Natural killer cell (primary cell): Measurements from ENCODE around the gene ILK. TPM values are rescaled to one million over a fixed set of nuclear protein-coding genes. Genes with fewer than 3 reads are reported as not detected.

Source experiments
- ATAC-seq, 3 donors: fragments of 150-1000 bp in 2 of 3; fragments of 200-7000 bp in 1 of 3; cut with Tn5 transposase; 1 replicate in 1 of 3; 2 replicates in 2 of 3; pipeline ENCODE4 v1.10.0; 2021; ENCODE audit warnings: mild to moderate bottlenecking in 2 of 3, moderate library complexity in 2 of 3
- DNase-seq, 2 donors: peaks; one replicate each; pipeline versions ENCODE4 v3.0.0 to v3.0.0-alpha.2; 2013 to 2021; ENCODE audit warnings: mixed read lengths in 1 of 2
- H3K27ac ChIP-seq: one replicate; pipeline ENCODE4 v1.5.1; 2013; ENCODE audit warnings: mild to moderate bottlenecking, low read length
- H3K27me3 ChIP-seq: one replicate; pipeline ENCODE4 v1.6.1; 2013; ENCODE audit warnings: low read length; ENCODE audit not compliant: control insufficient read depth, insufficient read depth
- H3K36me3 ChIP-seq: one replicate; pipeline ENCODE4 v1.6.1; 2013; ENCODE audit warnings: low read length; ENCODE audit not compliant: control insufficient read depth, insufficient read depth
- H3K4me1 ChIP-seq: one replicate; pipeline ENCODE4 v1.6.1; 2013; ENCODE audit warnings: low read length; ENCODE audit not compliant: control insufficient read depth, insufficient read depth
- H3K4me3 ChIP-seq: one replicate; pipeline ENCODE4 v1.5.1; 2013; ENCODE audit warnings: low read length
- H3K9me3 ChIP-seq: one replicate; pipeline ENCODE4 v1.6.1; 2013; ENCODE audit warnings: low read length; ENCODE audit not compliant: control insufficient read depth, insufficient read depth
- H3K27ac Mint-ChIP-seq, 2 donors: one replicate each; pipeline ENCODE4 v1.8.0; 2022; ENCODE audit warnings: mild to moderate bottlenecking in 2 of 2, mixed read lengths in 2 of 2, moderate library complexity in 1 of 2
- H3K27me3 Mint-ChIP-seq, 2 donors: one replicate each; pipeline ENCODE4 v1.8.0; 2022; ENCODE audit warnings: low read depth in 2 of 2, mixed read lengths in 2 of 2
- H3K36me3 Mint-ChIP-seq: one replicate; pipeline ENCODE4 v1.8.0; 2022; ENCODE audit warnings: mixed read lengths
- H3K4me1 Mint-ChIP-seq, 2 donors: one replicate each; pipeline ENCODE4 v1.8.0; 2022; ENCODE audit warnings: mixed read lengths in 2 of 2
- H3K4me3 Mint-ChIP-seq: one replicate; pipeline ENCODE4 v1.8.0; 2022; ENCODE audit warnings: mild to moderate bottlenecking, moderate library complexity, mixed read lengths
- H3K9me3 Mint-ChIP-seq, 2 donors: one replicate each; pipeline ENCODE4 v1.8.0; 2022; ENCODE audit warnings: mixed read lengths in 2 of 2
- CTCF ChIP-seq: fragments of 200-600 bp; IDR thresholded peaks from one replicate; pipeline ENCODE4 v1.8.0; 2022; ENCODE audit warnings: antibody characterized with exemption
- WGBS: methylation state at CpG from one replicate; pipeline ENCODE4 v1.1.7; 2013; ENCODE audit warnings: missing lambda C conversion rate; ENCODE audit not compliant: insufficient coverage; 5-methylcytosine and 5-hydroxymethylcytosine counted together
- intact Hi-C: fragments of 100-400 bp; cut with micrococcal nuclease; formaldehyde crosslinking; loops from one replicate; pipeline ENCODE4 v1.14.2; 2022
- total RNA-seq, 4 donors: library from RNA; stranded (reverse); fragments of 120-200 nt in 1 of 4; gene quantifications; one replicate each; pipeline versions ENCODE4 v1.2.3 to v1.2.4, GENCODE V29; 2013 to 2022

The ILK gene
- total RNA-seq, 3 donors from 2014 or later (not counting 1 experiment from before 2014, with no cell fraction given): 109 to 145 (median 142) TPM

GRCh38 chr11:6618117-6619003 is 14.8 kb downstream of the ILK start:
- WGBS: 4% methylated on average over 15 of the region's 15 CpGs
- Histone ChIP-seq H3K4me1 (peaks cover 26% of the 10 kb centered on the region), H3K9me3 (no peaks in the 10 kb centered on the region), H3K4me3 (peak overlapping the region; percentile 72), H3K27ac (peak overlapping the region; percentile 89), H3K36me3 (peaks cover 24% of the 10 kb centered on the region), H3K27me3 (no peaks in the 10 kb centered on the region)
- Mint-ChIP-seq H3K36me3 (no peaks in the 10 kb centered on the region), H3K4me1 (peaks cover 0 to 8% of the 10 kb centered on the region in 2 donors), H3K27ac (no peak overlapping the region), H3K27me3 (no peaks in the 10 kb centered on the region), H3K4me3 (no peak overlapping the region), H3K9me3 (no peaks in the 10 kb centered on the region)
- DNase-seq (peak; percentile 65 to 82), ATAC-seq (peak; percentile 58 to 76 (median 64))
- intact Hi-C loops: loop anchor here (1.0 to 10.0 kb wide), 4 partner anchors 15 to 224 kb away; partner anchors contain the start of genes ILK, MRPL17, RRP8 and SMPD1
- TF ChIP-seq CTCF: no peak

GRCh38 chr11:6619004-6619745 is 15.6 kb downstream of the ILK start, which contains the start of gene TPP1:
TPP1 (minus strand) TSS chr11:6619422; CDS start chr11:6619400, 22 bp downstream.
- peak within 1 kb of the TSS; percentile 89 for H3K27ac ChIP-seq
- no peaks in the 10 kb centered on the region for H3K9me3 ChIP-seq
- H3K4me1 ChIP-seq: peaks cover 26% of the 10 kb centered on the region
- intact Hi-C loops: loop anchor here (1.0 to 10.0 kb wide), 4 partner anchors 16 to 224 kb away; partner anchors contain the start of genes ILK, MRPL17, RRP8 and SMPD1
- no peak within 1 kb of the TSS for H3K27ac Mint-ChIP-seq
- DNase-seq: peak; percentile 89 to 95
- peak; percentile 89 to 97 (median 96) for ATAC-seq
- H3K4me3 ChIP-seq: peak within 1 kb of the TSS; percentile 72
- WGBS: under 1% methylated on average over 16 of the region's 16 CpGs
- H3K4me3 Mint-ChIP-seq: no peak within 1 kb of the TSS
- no peaks in the 10 kb centered on the region for H3K27me3 Mint-ChIP-seq
- H3K36me3 ChIP-seq: peaks cover 24% of the 10 kb centered on the region
- no peaks in the 10 kb centered on the region for H3K9me3 Mint-ChIP-seq
- peaks cover 0 to 8% of the 10 kb centered on the region in 2 donors for H3K4me1 Mint-ChIP-seq
- H3K36me3 Mint-ChIP-seq: no peaks in the 10 kb centered on the region
- no peaks in the 10 kb centered on the region for H3K27me3 ChIP-seq
- no peak for TF ChIP-seq CTCF

GRCh38 chr11:6620636-6621035 is 17.1 kb downstream of the ILK start:
- Mint-ChIP-seq H3K27ac (no peak overlapping the region), H3K4me3 (no peak overlapping the region), H3K27me3 (no peaks in the 10 kb centered on the region), H3K36me3 (no peaks in the 10 kb centered on the region), H3K4me1 (peaks cover 0 to 3% of the 10 kb centered on the region in 2 donors), H3K9me3 (no peaks in the 10 kb centered on the region)
- no peak overlapping the region for H3K4me3 ChIP-seq
- TF ChIP-seq CTCF: no peak
- peaks cover 26% of the 10 kb centered on the region for H3K4me1 ChIP-seq
- no peaks in the 10 kb centered on the region for H3K9me3 ChIP-seq
- H3K27ac ChIP-seq: no peak overlapping the region
- peaks cover 12% of the 10 kb centered on the region for H3K36me3 ChIP-seq
- intact Hi-C loops: no loop called here
- H3K27me3 ChIP-seq: no peaks in the 10 kb centered on the region
- 90% methylated on average over 1 of the region's 1 CpG for WGBS
- no peak for ATAC-seq
- no peak for DNase-seq
